Ovary (tissue), 9 donors: Measurements from ENCODE around the gene ATXN2. TPM values are rescaled to one million over a fixed set of nuclear protein-coding genes. Genes with fewer than 3 reads are reported as not detected.

Experiments
- DNase-seq, 5 donors: peaks; one replicate each; pipeline ENCODE4 v3.0.0-alpha.2; 2019 to 2020
- H3K27ac ChIP-seq, 2 donors: fragments of 200-600 bp; one replicate each; pipeline versions ENCODE4 v1.5.1 to v1.8.0; 2019 to 2022
- H3K27me3 ChIP-seq: fragments of 200-600 bp; one replicate; pipeline ENCODE4 v1.8.0; 2022
- H3K36me3 ChIP-seq: fragments of 200-600 bp; sonication (generic); one replicate; pipeline ENCODE4 v1.5.1; 2019
- H3K4me1 ChIP-seq: one replicate; pipeline ENCODE4 v1.8.1; 2013; ENCODE audit warnings: mild to moderate bottlenecking, moderate library complexity; ENCODE audit not compliant: insufficient read depth
- H3K4me3 ChIP-seq: fragments of 200-600 bp; sonication (generic); one replicate; pipeline ENCODE4 v1.5.1; 2017
- H3K9me3 ChIP-seq, 2 donors: fragments of 200-600 bp in 1 of 2; sonication (generic) in 1 of 2; one replicate each; pipeline versions ENCODE4 v1.5.1 to v1.8.1; 2013 to 2019; ENCODE audit warnings: mild to moderate bottlenecking in 1 of 2, moderate library complexity in 1 of 2
- CTCF ChIP-seq, 3 donors: fragments of 450-650 bp in 2 of 3; fragments of 200-600 bp in 1 of 3; IDR thresholded peaks; one replicate each; pipeline versions ENCODE4 v1.5.1 to v1.8.0; 2016 to 2022; ENCODE audit warnings: antibody characterized with exemption in 3 of 3, mild to moderate bottlenecking in 1 of 3
- EP300 ChIP-seq: sonication (generic); formaldehyde crosslinking; IDR thresholded peaks from one replicate; pipeline ENCODE4 v1.6.1; 2017; ENCODE audit warnings: antibody characterized with exemption
- POLR2A ChIP-seq: fragments of 450-650 bp; IDR thresholded peaks from one replicate; pipeline ENCODE4 v1.6.1; 2017; ENCODE audit warnings: antibody characterized with exemption, mild to moderate bottlenecking, moderate library complexity
- WGBS, 3 donors: extraction: QIAGEN DNeasy Blood & Tissue Kit in 1 of 3; methylation state at CpG; one replicate each; pipeline versions ENCODE4 v1.1.5 to v1.1.7; 2013 to 2017; 5-methylcytosine and 5-hydroxymethylcytosine counted together
- intact Hi-C, 4 donors: fragments of 100-400 bp; cut with DNase I; formaldehyde crosslinking; loops; one replicate each; pipeline versions ENCODE4 v1.11.0 to v1.15.1; 2022 to 2023
- polyA plus RNA-seq, 2 donors: library from polyadenylated mRNA; stranded (reverse); fragments of 200-250 nt in 1 of 2; fragments of 350-450 nt in 1 of 2; fragmentation: Illumina TruSeq in 1 of 2; extraction: RNeasy Lipid Tissue Mini Kit (QIAGEN cat#74804) in 1 of 2; gene quantifications; one replicate each; pipeline ENCODE4 v1.2.3, GENCODE V29; 2013 to 2014
- total RNA-seq, 7 donors: library from RNA; depleted of rRNA in 2 of 7; stranded (reverse); fragments of >200 nt in 2 of 7; fragmentation: NEBNext Ultra II Directional in 3 of 7; extraction: Animal tissue kit (Norgen Biotek cat#: 25700) in 3 of 7; gene quantifications; one replicate each; pipeline versions ENCODE4 v1.1.0 to v1.2.4, GENCODE V29; 2016 to 2023
- donor health status: DM: no; HTN: no; CAD: no; lungs with moderate emphysema.
- donor health status: DM: no; HTN: no; CAD: no.
- donor health status: Bipolar disorder and iron deficiency.
- donor health status: DM: yes; HTN: yes; CAD: no.
- donor health status: DM: no; HTN: no; CAD: no.
- donor health status: DM: yes; HTN: yes; CAD: no.

ATXN2 gene
- total and polyA plus RNA-seq, 9 donors, result 28.4 to 106 (median 60.9) TPM

DNA sequence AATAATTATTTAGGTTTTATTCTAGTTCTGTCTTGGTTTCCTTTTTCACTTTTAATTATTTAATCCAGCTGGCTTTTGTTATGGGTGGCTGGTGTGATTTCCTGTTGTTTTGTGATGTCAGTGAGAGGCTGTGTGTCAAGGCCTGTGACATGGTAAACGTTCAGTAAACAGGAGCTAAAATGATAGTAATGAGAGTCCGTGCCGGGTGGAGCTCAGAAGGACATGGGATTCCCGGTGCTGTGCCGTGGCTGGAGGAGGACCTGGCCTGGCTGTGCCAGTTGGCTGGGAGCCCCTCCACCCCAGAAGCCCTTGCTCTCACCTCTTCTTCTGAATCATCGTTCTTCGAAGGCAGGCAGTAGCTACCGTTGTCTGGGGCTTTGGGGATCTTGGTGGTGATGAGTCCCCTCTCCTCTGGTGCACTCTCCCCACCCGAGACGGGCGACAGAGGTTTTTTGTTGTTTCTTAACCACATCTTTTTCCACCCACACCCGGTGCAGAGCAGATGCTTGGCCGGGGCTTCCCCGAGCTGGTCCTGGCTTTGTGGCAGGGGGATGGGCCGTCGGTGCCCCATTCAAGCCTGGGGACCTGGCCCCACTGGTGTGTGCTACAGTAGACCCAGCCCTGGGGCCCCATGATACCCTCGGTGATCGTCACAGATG lies 164.3 kb downstream of the ATXN2 start:
- H3K36me3 ChIP-seq, result no peaks in the 10 kb centered on the region
- H3K27ac ChIP-seq, result peak overlapping the region; percentile 55 to 57
- no peaks in the 10 kb centered on the region for H3K9me3 ChIP-seq
- no peak overlapping the region for H3K4me3 ChIP-seq
- intact Hi-C loops, result no loop called here
- peak; percentile 70 to 85 (median 81) for DNase-seq
- peaks cover 20% of the 10 kb centered on the region for H3K4me1 ChIP-seq
- TF ChIP-seq CTCF (IDR thresholded peaks at IDR 0.05) (no peak), POLR2A (no peak), EP300 (no peak)
- 5 to 12% (median 9%) methylated on average over 18 of the region's 18 CpGs for WGBS, 3 donors
- no peaks in the 10 kb centered on the region for H3K27me3 ChIP-seq

DNA sequence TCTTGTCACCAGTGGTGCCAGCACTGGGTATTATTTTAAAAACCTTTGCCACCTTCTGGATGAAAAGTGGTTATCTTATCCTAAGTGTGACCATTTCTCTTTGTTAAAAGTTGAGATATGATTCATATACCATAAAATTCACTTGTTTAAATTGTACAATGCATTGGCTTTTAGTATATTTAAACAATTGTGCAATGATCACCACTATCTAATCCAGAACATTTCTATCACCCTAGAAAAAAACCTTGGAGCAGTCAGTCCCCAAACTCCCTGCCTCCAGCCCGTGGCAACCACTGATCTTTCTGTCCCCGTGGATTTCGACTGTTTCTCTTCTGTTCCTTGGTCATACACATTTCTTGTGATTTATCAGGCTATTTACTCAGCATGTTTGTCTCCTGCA lies 165.1 kb downstream of the ATXN2 start:
- no peaks in the 10 kb centered on the region for H3K9me3 ChIP-seq
- intact Hi-C loops, result no loop called here
- no peaks in the 10 kb centered on the region for H3K27me3 ChIP-seq
- no peak for DNase-seq
- 21 to 32% (median 26%) methylated on average over 3 of the region's 3 CpGs for WGBS, 3 donors
- no peak for TF ChIP-seq EP300
- TF ChIP-seq CTCF (IDR thresholded peaks at IDR 0.05), result no peak
- no peak for TF ChIP-seq POLR2A
- no peaks in the 10 kb centered on the region for H3K36me3 ChIP-seq
- peaks cover 20% of the 10 kb centered on the region for H3K4me1 ChIP-seq
- H3K4me3 ChIP-seq, result no peak overlapping the region
- peak overlapping the region; percentile 3 to 57 for H3K27ac ChIP-seq

DNA sequence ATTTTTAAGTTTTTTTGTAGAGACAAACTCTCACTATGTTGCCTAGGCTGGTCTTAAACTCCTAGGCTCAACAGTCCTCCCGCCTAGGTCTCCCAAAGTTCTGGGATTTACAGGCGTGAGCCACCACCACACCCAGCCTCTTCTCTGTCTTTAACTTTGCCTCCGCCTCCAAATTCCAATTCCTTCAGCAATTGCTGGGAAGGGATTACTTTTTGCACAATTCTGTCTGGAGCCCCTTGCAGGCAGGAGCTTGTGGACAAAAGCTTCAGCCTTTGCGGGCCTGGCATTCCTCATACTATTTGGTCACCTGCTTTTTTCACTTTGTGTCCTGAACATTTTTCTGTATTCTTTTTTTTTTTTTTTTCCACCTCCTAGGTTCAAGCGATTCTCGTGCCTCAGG lies 167.3 kb downstream of the ATXN2 start:
- DNase-seq, result no peak
- Histone ChIP-seq H3K9me3 (no peaks in the 10 kb centered on the region), H3K36me3 (no peaks in the 10 kb centered on the region), H3K27me3 (no peaks in the 10 kb centered on the region), H3K4me3 (no peak overlapping the region), H3K27ac (no peak overlapping the region), H3K4me1 (peaks cover 17% of the 10 kb centered on the region)
- 90 to 92% (median 91%) methylated on average over 6 of the region's 6 CpGs for WGBS, 3 donors
- TF ChIP-seq CTCF (IDR thresholded peaks at IDR 0.05), result no peak
- TF ChIP-seq POLR2A, result no peak
- no peak for TF ChIP-seq EP300
- intact Hi-C loops, result no loop called here

DNA sequence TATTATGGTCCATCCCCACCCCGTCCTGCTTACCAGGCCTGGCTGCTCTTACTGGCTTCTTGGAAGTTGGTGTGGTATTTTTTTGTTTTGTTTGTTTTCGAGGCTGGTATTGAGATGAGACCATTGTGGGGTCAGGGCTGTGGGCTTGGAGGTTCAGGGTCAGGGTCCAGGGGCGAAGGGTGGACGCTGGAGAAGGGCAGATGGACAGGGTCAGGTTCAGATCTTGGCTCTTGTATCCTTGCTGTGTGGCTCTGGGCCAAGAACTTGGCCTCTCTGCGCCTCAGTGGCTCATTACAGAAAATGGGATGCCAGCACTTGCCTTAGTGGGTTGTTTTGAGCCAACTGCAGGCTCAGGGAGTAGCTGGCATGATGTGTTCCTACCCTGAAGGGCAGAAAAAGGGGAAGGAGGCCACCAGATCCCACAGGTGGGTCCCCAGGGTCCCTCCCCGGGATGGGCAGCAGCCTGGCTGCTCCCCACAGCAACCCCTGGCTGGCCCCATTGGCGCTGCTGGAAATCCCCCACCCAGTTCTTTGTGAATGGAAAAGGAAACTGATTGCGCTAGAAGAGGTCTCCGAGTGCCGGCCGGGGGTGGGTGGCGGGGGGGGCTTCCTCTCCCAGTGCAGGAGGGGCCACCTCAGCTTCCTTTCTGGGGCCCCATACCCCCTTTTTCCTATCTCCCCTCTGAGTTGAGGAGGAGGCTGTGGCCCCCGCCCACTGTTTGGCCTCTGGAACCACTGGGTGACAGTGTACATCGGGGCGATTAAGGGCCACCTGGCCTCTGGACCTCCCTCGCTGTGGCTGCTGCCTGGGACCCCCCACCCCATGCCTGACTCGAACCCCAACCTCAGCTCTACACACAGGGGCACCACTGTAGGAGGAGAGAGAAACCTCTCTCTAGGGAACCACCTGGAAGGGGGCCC lies 168.4 kb downstream of the ATXN2 start:
- Histone ChIP-seq H3K9me3 (no peaks in the 10 kb centered on the region), H3K4me1 (peaks cover 13% of the 10 kb centered on the region), H3K4me3 (no peak overlapping the region), H3K36me3 (no peaks in the 10 kb centered on the region), H3K27me3 (no peaks in the 10 kb centered on the region), H3K27ac (no peak overlapping the region)
- WGBS, 3 donors, result 52 to 60% (median 53%) methylated on average over 17 of the region's 17 CpGs
- no peak for TF ChIP-seq POLR2A
- no peak for TF ChIP-seq CTCF (IDR thresholded peaks at IDR 0.05)
- TF ChIP-seq EP300, result no peak
- intact Hi-C loops, result no loop called here
- DNase-seq, result no peak
